Endothelial cell of umbilical vein (primary cell): ENCODE measurements around the gene RIT2. TPM values are rescaled to one million over a fixed set of nuclear protein-coding genes. Genes with fewer than 3 reads are reported as not detected.

Experiments used
- BruUV-seq: library from RNA; stranded (reverse); fragments of 400-500 nt; replicated peaks from 2 replicates; lab custom pipeline; 2021; lab: Mats Ljungman, UMichigan
- CTCF ChIA-PET: fragments of 300-600, 350-600 bp; sonication (Branson Sonifier 250); formaldehyde crosslinking; loops from one replicate; lab custom pipeline; 2021; ENCODE audit warnings: antibody characterized with exemption, inconsistent platforms; lab: Charles Lee
- POLR2A ChIA-PET: fragments of 300-600, 350-600 bp; sonication (Branson Sonifier 250); formaldehyde crosslinking; loops from one replicate; lab custom pipeline; 2021; ENCODE audit warnings: antibody characterized with exemption, inconsistent platforms; lab: Charles Lee
- DNase-seq: peaks from one replicate; pipeline ENCODE4 v3.0.0-alpha.2; 2011; ENCODE audit warnings: low read depth, low spot score
- FAIRE-seq: peaks from 2 replicates; lab custom pipeline; 2011; peaks lifted over from hg19 to GRCh38; lab: Jason Lieb, UNC
- H2AFZ ChIP-seq: 2 replicates; pipeline ENCODE4 v1.6.0; 2012; ENCODE audit warnings: low read depth, low read length, control low read depth, inconsistent platforms
- H3K27ac ChIP-seq: 2 replicates; pipeline ENCODE4 v1.5.1; 2011; ENCODE audit warnings: low read depth, mild to moderate bottlenecking, control low read depth, low read length, moderate library complexity; ENCODE audit not compliant: insufficient read depth
- H3K27me3 ChIP-seq, 2 experiments: 2 replicates each; pipeline versions ENCODE4 v1.6.0 to v1.6.1; 2011; ENCODE audit warnings: low read length in 2 of 2, mixed read lengths in 1 of 2; ENCODE audit not compliant: control insufficient read depth in 2 of 2, insufficient read depth in 2 of 2
- H3K36me3 ChIP-seq, 2 experiments: 2 replicates in 1 of 2; 3 replicates in 1 of 2; pipeline ENCODE4 v1.5.1; 2011; ENCODE audit warnings: low read length in 2 of 2, mild to moderate bottlenecking in 1 of 2, moderate library complexity in 1 of 2; ENCODE audit not compliant: control insufficient read depth in 2 of 2, insufficient read depth in 2 of 2; ENCODE audit errors: extremely low read depth in 1 of 2
- H3K4me1 ChIP-seq: 3 replicates; pipeline ENCODE4 v1.5.1; 2011; ENCODE audit warnings: mild to moderate bottlenecking, low read length; ENCODE audit not compliant: control insufficient read depth, insufficient read depth; ENCODE audit errors: extremely low read depth
- H3K4me2 ChIP-seq: 2 replicates; pipeline ENCODE4 v1.6.1; 2011; ENCODE audit warnings: low read length, control low read depth, mixed read lengths; ENCODE audit not compliant: insufficient read depth
- H3K4me3 ChIP-seq, 3 experiments: fragments of 200-600 bp in 1 of 3; sonication (generic), shearing (Covaris generic) in 1 of 3; replicated peaks in 1 of 3; 2 replicates each; pipeline ENCODE4 v1.5.1; 2011 to 2016; ENCODE audit warnings: control low read depth in 3 of 3, low read length in 3 of 3, mild to moderate bottlenecking in 2 of 3, inconsistent platforms in 1 of 3, low read depth in 1 of 3, moderate library complexity in 1 of 3; ENCODE audit not compliant: insufficient read depth in 1 of 3
- H3K79me2 ChIP-seq: 2 replicates; pipeline ENCODE4 v1.6.0; 2012; ENCODE audit warnings: low read length, inconsistent platforms; ENCODE audit not compliant: control insufficient read depth, insufficient read depth
- H3K9ac ChIP-seq: replicated peaks from 2 replicates; pipeline ENCODE3; 2011; ENCODE audit warnings: low read length, control low read depth; ENCODE audit not compliant: insufficient read depth; ENCODE audit errors: extremely low read depth
- H3K9me1 ChIP-seq: replicated peaks from 3 replicates; pipeline ENCODE4 v1.6.0; 2011; ENCODE audit warnings: mild to moderate bottlenecking, low read length; ENCODE audit not compliant: control insufficient read depth, insufficient read depth; ENCODE audit errors: extremely low read depth
- H3K9me3 ChIP-seq: replicated peaks from 2 replicates; pipeline ENCODE4 v1.5.1; 2012; ENCODE audit warnings: low read length, inconsistent platforms; ENCODE audit not compliant: control insufficient read depth, insufficient read depth
- H4K20me1 ChIP-seq: replicated peaks from 2 replicates; pipeline ENCODE3; 2011; ENCODE audit warnings: mild to moderate bottlenecking, low read length; ENCODE audit not compliant: control insufficient read depth, insufficient read depth; ENCODE audit errors: extremely low read depth
- CTCF ChIP-seq, 2 donors: IDR thresholded peaks; 1 replicate in 1 of 2; 2 replicates in 1 of 2; pipeline ENCODE4 v1.5.1; 2011; ENCODE audit warnings: low read length in 2 of 2, mild to moderate bottlenecking in 2 of 2, moderate library complexity in 2 of 2, control low read depth in 1 of 2, inconsistent platforms in 1 of 2, low read depth in 1 of 2; ENCODE audit not compliant: insufficient read depth in 1 of 2; ENCODE audit errors: extremely low read depth in 1 of 2
- EZH2 ChIP-seq: IDR thresholded peaks from 2 replicates; pipeline ENCODE4 v1.6.1; 2012; ENCODE audit warnings: borderline replicate concordance, low read depth, mild to moderate bottlenecking, moderate library complexity, low read length, inconsistent platforms; ENCODE audit not compliant: severe bottlenecking
- FOS ChIP-seq: IDR thresholded peaks from 2 replicates; pipeline ENCODE4 v1.6.1; 2011; ENCODE audit warnings: mild to moderate bottlenecking, low read length, moderate library complexity, borderline replicate concordance; ENCODE audit not compliant: insufficient read depth
- GATA2 ChIP-seq: IDR thresholded peaks from 2 replicates; pipeline ENCODE4 v1.7.0; 2011; ENCODE audit warnings: low read depth, mild to moderate bottlenecking, moderate library complexity, mixed read lengths, low read length; ENCODE audit not compliant: insufficient read length, insufficient read depth
- JUN ChIP-seq: IDR thresholded peaks from 2 replicates; pipeline ENCODE4 v1.6.1; 2011; ENCODE audit warnings: borderline replicate concordance, low read depth; ENCODE audit not compliant: insufficient read length, insufficient read depth
- MAX ChIP-seq: IDR thresholded peaks from 2 replicates; pipeline ENCODE4 v1.6.1; 2011; ENCODE audit not compliant: insufficient read depth, insufficient read length
- MYC ChIP-seq: IDR thresholded peaks from one replicate; pipeline ENCODE4 v1.6.1; 2011; ENCODE audit warnings: mild to moderate bottlenecking, low read depth, low read length
- POLR2A ChIP-seq: IDR thresholded peaks from 2 replicates; pipeline ENCODE4 v1.6.1; 2012; ENCODE audit warnings: low read depth, mild to moderate bottlenecking, control low read depth, low read length
- POLR2AphosphoS5 ChIP-seq: IDR thresholded peaks from 2 replicates; pipeline ENCODE4 v1.6.1; 2012; ENCODE audit warnings: low read depth, mild to moderate bottlenecking, control low read depth, low read length, moderate library complexity; ENCODE audit not compliant: insufficient read depth
- dilution Hi-C: fragments of 300-500 bp; cut with MboI; formaldehyde crosslinking; loops from one replicate; pipeline ENCODE4 v1.15.0; 2019; ENCODE audit warnings: low sequenced_read_pairs; ENCODE audit not compliant: extremely low pct_ligation_motif_present
- intact Hi-C: fragments of 100-400 bp; cut with micrococcal nuclease; formaldehyde crosslinking; loops from one replicate; pipeline ENCODE4 v1.10.0; 2022
- polyA plus RNA-seq, 4 experiments: library from polyadenylated mRNA; depleted of rRNA in 3 of 4; stranded (reverse) in 3 of 4; unstranded in 1 of 4; fragments of >200 nt; gene quantifications; 2 replicates each; pipeline versions ENCODE4 v1.2.1 to v1.2.3, GENCODE V29; 2011 to 2012; ENCODE audit warnings: missing spikeins in 1 of 4
- total RNA-seq: library from RNA; stranded (reverse); gene quantifications from 2 replicates; pipeline ENCODE4 v1.2.3, GENCODE V29; 2021

Gene RIT2
- total and polyA plus RNA-seq, 2 donors (not counting 3 experiments of a cell fraction or from before 2014, with no cell fraction given) = not detected

GRCh38 chr18:43067570-43067969 is 47.9 kb downstream of the RIT2 start:
- dilution Hi-C loops (no loop called here), intact Hi-C loops (no loop called here)
- Histone ChIP-seq H2AFZ (no peak overlapping the region), H3K27me3 (no peaks in the 10 kb centered on the region), H3K4me3 (no peak overlapping the region), H3K9me3 (no peaks in the 10 kb centered on the region), H3K9me1 (no peaks in the 10 kb centered on the region), H3K9ac (no peak overlapping the region), H3K4me2 (no peak overlapping the region), H3K79me2 (no peaks in the 10 kb centered on the region), H3K4me1 (no peaks in the 10 kb centered on the region), H3K27ac (no peak overlapping the region), H3K36me3 (no peaks in the 10 kb centered on the region), H4K20me1 (no peaks in the 10 kb centered on the region)
- DNase-seq = no peak
- no peak for FAIRE-seq
- ChIA-PET CTCF (no interaction called here), POLR2A (no interaction called here)
- TF ChIP-seq POLR2A (no peak), MYC (no peak), EZH2 (no peak), GATA2 (no peak), FOS (no peak)
- BruUV-seq = no TSS peak

DNA sequence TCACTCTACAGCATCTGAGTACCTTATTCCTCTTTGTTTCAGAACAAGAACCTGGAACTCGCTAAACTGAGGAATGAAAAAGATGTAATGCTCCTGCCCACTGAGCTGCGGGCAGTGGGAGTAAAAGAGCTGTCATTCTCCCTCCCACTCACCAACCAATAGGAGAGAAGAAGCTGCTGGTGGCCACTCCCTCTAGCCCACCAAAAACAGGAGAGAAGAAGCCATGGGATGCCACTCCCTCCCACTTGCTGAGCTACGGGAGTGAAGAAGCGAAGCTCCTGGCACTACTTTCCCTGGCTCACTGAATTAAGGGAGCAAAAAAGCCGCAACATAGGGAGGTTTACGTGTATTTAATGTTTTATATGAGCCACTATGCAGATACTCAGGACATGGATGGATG is 53.7 kb downstream of the RIT2 start:
- no peaks in the 10 kb centered on the region for H3K27me3 ChIP-seq
- no peaks in the 10 kb centered on the region for H4K20me1 ChIP-seq
- H3K4me3 ChIP-seq = no peak overlapping the region
- no peak overlapping the region for H2AFZ ChIP-seq
- ChIA-PET POLR2A (no interaction called here), CTCF (no interaction called here)
- no peaks in the 10 kb centered on the region for H3K9me1 ChIP-seq
- H3K36me3 ChIP-seq = no peaks in the 10 kb centered on the region
- dilution Hi-C loops = no loop called here
- no peak overlapping the region for H3K9ac ChIP-seq
- FAIRE-seq = no peak
- H3K4me2 ChIP-seq = no peak overlapping the region
- H3K27ac ChIP-seq = no peak overlapping the region
- no peak for DNase-seq
- intact Hi-C loops = no loop called here
- TF ChIP-seq MAX = no peak
- TF ChIP-seq EZH2 = no peak
- TF ChIP-seq GATA2 = no peak
- TF ChIP-seq POLR2AphosphoS5 = no peak
- TF ChIP-seq MYC = no peak
- TF ChIP-seq FOS = no peak
- TF ChIP-seq POLR2A = no peak
- no peak for TF ChIP-seq JUN
- TF ChIP-seq CTCF (IDR thresholded peaks at IDR 0.05; ENCODE audit: extremely low read depth in 1 of 2, insufficient read depth in 1 of 2, low read depth in 1 of 2, low read length in 2 of 2) = no peak
- BruUV-seq = no TSS peak
- H3K79me2 ChIP-seq = no peaks in the 10 kb centered on the region
- no peaks in the 10 kb centered on the region for H3K9me3 ChIP-seq
- no peaks in the 10 kb centered on the region for H3K4me1 ChIP-seq
